H9 (cell line): Measurements from ENCODE around the gene KLHL22. TPM values are rescaled to one million over a fixed set of nuclear protein-coding genes. Genes with fewer than 3 reads are reported as not detected.

ENCODE experiments used
- DNase-seq: peaks from one replicate; pipeline ENCODE4 v3.0.0-alpha.2; 2017
- H2AFZ ChIP-seq: one replicate; pipeline ENCODE4 v1.6.1; 2013; ENCODE audit warnings: mild to moderate bottlenecking, low read length, control low read depth, moderate library complexity
- H2AK5ac ChIP-seq: 2 replicates; pipeline ENCODE4 v1.6.1; 2013; ENCODE audit warnings: low read length, control low read depth, mixed read lengths; ENCODE audit not compliant: insufficient read length
- H2BK120ac ChIP-seq: one replicate; pipeline ENCODE4 v1.6.1; 2013; ENCODE audit warnings: low read depth, mild to moderate bottlenecking, low read length, control low read depth, inconsistent platforms; ENCODE audit not compliant: poor library complexity, severe bottlenecking
- H2BK12ac ChIP-seq: 2 replicates; pipeline ENCODE4 v1.6.1; 2013; ENCODE audit warnings: low read length, control low read depth, mixed read lengths, low read depth; ENCODE audit not compliant: insufficient read length
- H2BK15ac ChIP-seq: 2 replicates; pipeline ENCODE4 v1.6.1; 2013; ENCODE audit warnings: low read depth, low read length, control low read depth
- H2BK20ac ChIP-seq: one replicate; pipeline ENCODE4 v1.6.1; 2013; ENCODE audit warnings: low read depth, mild to moderate bottlenecking, low read length, control low read depth, inconsistent platforms; ENCODE audit not compliant: poor library complexity, severe bottlenecking
- H2BK5ac ChIP-seq: 2 replicates; pipeline ENCODE4 v1.6.1; 2013; ENCODE audit warnings: low read length, control low read depth, mixed read lengths; ENCODE audit not compliant: insufficient read length
- H3K14ac ChIP-seq: 2 replicates; pipeline ENCODE4 v1.6.1; 2013; ENCODE audit warnings: low read length, control low read depth; ENCODE audit not compliant: insufficient read depth
- H3K18ac ChIP-seq: 2 replicates; pipeline ENCODE4 v1.6.1; 2013; ENCODE audit warnings: low read depth, mild to moderate bottlenecking, mixed read lengths, low read length, control low read depth; ENCODE audit not compliant: insufficient read length
- H3K23ac ChIP-seq: 2 replicates; pipeline ENCODE4 v1.6.1; 2013; ENCODE audit warnings: low read length, control low read depth, mixed read lengths, low read depth; ENCODE audit not compliant: insufficient read length
- H3K23me2 ChIP-seq: 2 replicates; pipeline ENCODE4 v1.6.1; 2013; ENCODE audit warnings: low read depth, mild to moderate bottlenecking, mixed read lengths, low read length, control low read depth; ENCODE audit not compliant: insufficient read length, poor library complexity, severe bottlenecking
- H3K27ac ChIP-seq: 2 replicates; pipeline ENCODE4 v1.5.1; 2013; ENCODE audit warnings: low read length, control low read depth, mixed read lengths, low read depth; ENCODE audit not compliant: insufficient read length
- H3K27me3 ChIP-seq: 2 replicates; pipeline ENCODE4 v1.6.1; 2013; ENCODE audit warnings: low read length, control low read depth, inconsistent platforms; ENCODE audit not compliant: insufficient read depth
- H3K4ac ChIP-seq: 2 replicates; pipeline ENCODE4 v1.6.1; 2013; ENCODE audit warnings: low read depth, mild to moderate bottlenecking, control low read depth, inconsistent platforms, low read length, moderate library complexity
- H3K4me1 ChIP-seq: 2 replicates; pipeline ENCODE4 v1.6.1; 2013; ENCODE audit warnings: low read length, control low read depth, inconsistent platforms; ENCODE audit not compliant: insufficient read depth
- H3K4me2 ChIP-seq: 2 replicates; pipeline ENCODE4 v1.6.1; 2013; ENCODE audit warnings: low read length, control low read depth, mixed read lengths; ENCODE audit not compliant: insufficient read length, insufficient read depth
- H3K56ac ChIP-seq: 2 replicates; pipeline ENCODE4 v1.6.1; 2013; ENCODE audit warnings: low read depth, mild to moderate bottlenecking, mixed read lengths, low read length, control low read depth; ENCODE audit not compliant: insufficient read length
- H3K79me1 ChIP-seq: 2 replicates; pipeline ENCODE4 v1.6.1; 2013; ENCODE audit warnings: low read depth, mild to moderate bottlenecking, moderate library complexity, low read length, control low read depth, inconsistent platforms; ENCODE audit not compliant: insufficient read depth, poor library complexity, severe bottlenecking
- H3K79me2 ChIP-seq: 2 replicates; pipeline ENCODE4 v1.6.1; 2013; ENCODE audit warnings: low read length, control low read depth, inconsistent platforms; ENCODE audit not compliant: insufficient read depth
- H3K9ac ChIP-seq: 2 replicates; pipeline ENCODE4 v1.6.1; 2013; ENCODE audit warnings: low read length, control low read depth, mixed read lengths; ENCODE audit not compliant: insufficient read length; ENCODE audit errors: extremely low read depth
- H3K9me3 ChIP-seq: one replicate; pipeline ENCODE4 v1.6.1; 2013; ENCODE audit warnings: low read depth, low read length, inconsistent platforms; ENCODE audit not compliant: control insufficient read depth
- H3T11ph ChIP-seq: one replicate; pipeline ENCODE4 v1.6.1; 2013; ENCODE audit warnings: mild to moderate bottlenecking, low read length, control low read depth, inconsistent platforms
- H4K20me1 ChIP-seq: one replicate; pipeline ENCODE4 v1.6.1; 2013; ENCODE audit not compliant: control insufficient read depth, insufficient read length, insufficient read depth
- H4K5ac ChIP-seq: 2 replicates; pipeline ENCODE4 v1.6.1; 2013; ENCODE audit warnings: low read depth, mild to moderate bottlenecking, mixed read lengths, low read length, control low read depth; ENCODE audit not compliant: insufficient read length
- H4K8ac ChIP-seq: replicated peaks from 2 replicates; pipeline ENCODE4 v1.6.1; 2013; ENCODE audit warnings: low read length, control low read depth, mixed read lengths, low read depth; ENCODE audit not compliant: insufficient read length
- H4K91ac ChIP-seq: 2 replicates; pipeline ENCODE4 v1.6.1; 2013; ENCODE audit warnings: low read depth, mild to moderate bottlenecking, moderate library complexity, mixed read lengths, low read length, control low read depth; ENCODE audit not compliant: insufficient read length
- H3K27ac Mint-ChIP-seq, 3 experiments: 2 replicates in 2 of 3; 3 replicates in 1 of 3; pipeline ENCODE4 v1.8.0; 2020 to 2021; ENCODE audit warnings: mixed read lengths in 3 of 3, mild to moderate bottlenecking in 1 of 3, moderate library complexity in 1 of 3
- H3K27me3 Mint-ChIP-seq: 2 replicates; pipeline ENCODE4 v1.8.0; 2021; ENCODE audit warnings: low read depth, mild to moderate bottlenecking, moderate library complexity, mixed read lengths
- H3K36me3 Mint-ChIP-seq, 3 experiments: 2 replicates in 2 of 3; 3 replicates in 1 of 3; pipeline ENCODE4 v1.8.0; 2020 to 2021; ENCODE audit warnings: low read depth in 3 of 3, mixed read lengths in 3 of 3; ENCODE audit not compliant: insufficient read depth in 1 of 3
- H3K4me1 Mint-ChIP-seq, 2 experiments: 2 replicates each; pipeline ENCODE4 v1.8.0; 2020; ENCODE audit warnings: mixed read lengths in 2 of 2
- H3K4me3 Mint-ChIP-seq, 2 experiments: 2 replicates in 1 of 2; 3 replicates in 1 of 2; pipeline ENCODE4 v1.8.0; 2020 to 2021; ENCODE audit warnings: mild to moderate bottlenecking in 2 of 2, mixed read lengths in 2 of 2, moderate library complexity in 1 of 2
- H3K9me3 Mint-ChIP-seq, 2 experiments: 2 replicates in 1 of 2; 3 replicates in 1 of 2; pipeline ENCODE4 v1.8.0; 2020; ENCODE audit warnings: mild to moderate bottlenecking in 2 of 2, mixed read lengths in 2 of 2, moderate library complexity in 1 of 2
- WGBS: extraction: QIAGEN DNeasy Blood & Tissue Kit; methylation state at CpG from one replicate; pipeline ENCODE4 v1.1.7; 2013; ENCODE audit warnings: missing lambda C conversion rate, low lambda C conversion rate, mixed read lengths; ENCODE audit not compliant: insufficient read length; ENCODE audit errors: extremely low coverage; 5-methylcytosine and 5-hydroxymethylcytosine counted together
- total RNA-seq: library from RNA; stranded (reverse); gene quantifications from 2 replicates; pipeline ENCODE4 v1.2.1, GENCODE V29; 2021
- TF ChIP-seq, protein P1 (sequence below): fragments of 200-600 bp; sonication (generic); conservative IDR thresholded peaks from 3 replicates; pipeline ENCODE4 v1.8.0; 2021; ENCODE audit warnings: antibody characterized with exemption, mild to moderate bottlenecking

The KLHL22 gene
- total RNA-seq, 1 experiment from 2014 or later, result 11.9 TPM

DNA sequence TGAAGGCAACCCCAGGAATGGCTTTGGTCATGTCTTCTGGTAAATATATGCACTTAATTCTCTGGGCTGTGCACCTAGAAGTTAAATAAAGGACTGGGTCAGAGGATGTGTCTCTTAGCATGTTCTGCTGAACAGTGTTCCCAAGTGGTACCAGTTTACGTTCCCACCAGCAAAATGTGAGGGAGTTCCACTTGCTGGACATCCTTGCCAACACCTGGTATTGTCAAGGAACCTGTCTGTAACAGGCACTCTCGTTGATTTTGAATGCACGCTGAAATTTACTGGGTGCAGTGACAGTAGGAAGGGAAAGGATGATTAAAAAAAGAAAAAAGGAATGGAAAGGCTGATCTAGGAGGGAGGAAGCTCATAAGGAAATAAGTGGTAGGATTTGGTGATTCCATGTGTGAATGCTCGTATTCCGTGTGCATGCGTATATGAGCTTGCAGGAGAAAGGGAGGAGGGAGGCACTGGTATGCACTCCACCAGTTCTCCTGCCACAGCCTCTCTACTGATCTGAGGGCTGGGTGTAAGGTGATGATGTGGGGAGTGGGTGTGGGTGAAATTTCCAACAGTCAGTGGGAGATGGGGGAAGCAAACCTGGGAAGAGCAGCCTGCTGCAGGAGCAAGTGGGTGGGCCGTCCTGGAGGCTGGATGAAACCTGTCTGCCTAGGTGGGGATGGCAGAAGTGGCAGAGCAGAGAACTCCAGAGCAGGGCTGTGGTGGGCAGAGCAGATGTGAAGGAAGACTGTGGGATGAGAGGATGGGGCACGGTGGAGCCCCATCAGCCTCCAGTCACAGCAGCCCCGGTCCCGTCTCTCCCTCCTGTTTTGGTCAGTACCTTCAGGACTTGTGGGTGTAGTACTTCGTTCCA is 26.8 kb upstream of the KLHL22 start:
- Mint-ChIP-seq H3K4me1 (peaks cover 16 to 23% of the 10 kb centered on the region in 2 experiments), H3K4me3 (no peak overlapping the region), H3K9me3 (peaks cover 0 to under 1% of the 10 kb centered on the region in 2 experiments; a peak in 1 of 5 replicates), H3K27ac (peak overlapping the region in 2 of 3 experiments; percentile 65 to 90; a peak in 4 of 7 replicates), H3K36me3 (peaks cover 17 to 22% (median 19%) of the 10 kb centered on the region in 3 experiments; a peak in 6 of 7 replicates), H3K27me3 (no peaks in the 10 kb centered on the region)
- Histone ChIP-seq H3T11ph (no peak overlapping the region), H2BK15ac (no peak overlapping the region), H3K9ac (no peak overlapping the region), H3K23me2 (no peaks in the 10 kb centered on the region), H4K20me1 (no peaks in the 10 kb centered on the region), H4K91ac (no peak overlapping the region), H3K27ac (no peak overlapping the region), H3K4me1 (peaks cover 3% of the 10 kb centered on the region; the same call in 1 of the 2 replicates), H3K56ac (no peak overlapping the region), H3K23ac (no peak overlapping the region), H2AFZ (no peak overlapping the region), H4K8ac (no peak overlapping the region), H3K27me3 (no peaks in the 10 kb centered on the region), H2BK12ac (no peak overlapping the region), H2BK120ac (no peak overlapping the region), H2BK5ac (no peak overlapping the region), H3K9me3 (no peaks in the 10 kb centered on the region), H4K5ac (no peak overlapping the region), H3K18ac (no peak overlapping the region), H3K79me2 (peaks cover 14% of the 10 kb centered on the region; the same call in 1 of the 2 replicates), H3K4ac (no peak overlapping the region), H2BK20ac (no peak overlapping the region), H3K4me2 (no peak overlapping the region), H2AK5ac (no peak overlapping the region), H3K79me1 (peaks cover 4% of the 10 kb centered on the region), H3K14ac (no peak overlapping the region)
- WGBS, result no CpG with 5 or more reads among the region's 11 CpGs
- no peak for DNase-seq
- TF ChIP-seq, protein P1, sequence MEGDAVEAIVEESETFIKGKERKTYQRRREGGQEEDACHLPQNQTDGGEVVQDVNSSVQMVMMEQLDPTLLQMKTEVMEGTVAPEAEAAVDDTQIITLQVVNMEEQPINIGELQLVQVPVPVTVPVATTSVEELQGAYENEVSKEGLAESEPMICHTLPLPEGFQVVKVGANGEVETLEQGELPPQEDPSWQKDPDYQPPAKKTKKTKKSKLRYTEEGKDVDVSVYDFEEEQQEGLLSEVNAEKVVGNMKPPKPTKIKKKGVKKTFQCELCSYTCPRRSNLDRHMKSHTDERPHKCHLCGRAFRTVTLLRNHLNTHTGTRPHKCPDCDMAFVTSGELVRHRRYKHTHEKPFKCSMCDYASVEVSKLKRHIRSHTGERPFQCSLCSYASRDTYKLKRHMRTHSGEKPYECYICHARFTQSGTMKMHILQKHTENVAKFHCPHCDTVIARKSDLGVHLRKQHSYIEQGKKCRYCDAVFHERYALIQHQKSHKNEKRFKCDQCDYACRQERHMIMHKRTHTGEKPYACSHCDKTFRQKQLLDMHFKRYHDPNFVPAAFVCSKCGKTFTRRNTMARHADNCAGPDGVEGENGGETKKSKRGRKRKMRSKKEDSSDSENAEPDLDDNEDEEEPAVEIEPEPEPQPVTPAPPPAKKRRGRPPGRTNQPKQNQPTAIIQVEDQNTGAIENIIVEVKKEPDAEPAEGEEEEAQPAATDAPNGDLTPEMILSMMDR, result no peak
